Activated T-cell treated with anti-CD3 and anti-CD28 coated beads for 1 hour (primary cell): ENCODE data around the gene GRM2.

Source experiments
- DNase-seq: peaks from one replicate; pipeline ENCODE4 v3.0.0-alpha.2; 2020; ENCODE audit warnings: low read depth

The GRM2 gene

DNA sequence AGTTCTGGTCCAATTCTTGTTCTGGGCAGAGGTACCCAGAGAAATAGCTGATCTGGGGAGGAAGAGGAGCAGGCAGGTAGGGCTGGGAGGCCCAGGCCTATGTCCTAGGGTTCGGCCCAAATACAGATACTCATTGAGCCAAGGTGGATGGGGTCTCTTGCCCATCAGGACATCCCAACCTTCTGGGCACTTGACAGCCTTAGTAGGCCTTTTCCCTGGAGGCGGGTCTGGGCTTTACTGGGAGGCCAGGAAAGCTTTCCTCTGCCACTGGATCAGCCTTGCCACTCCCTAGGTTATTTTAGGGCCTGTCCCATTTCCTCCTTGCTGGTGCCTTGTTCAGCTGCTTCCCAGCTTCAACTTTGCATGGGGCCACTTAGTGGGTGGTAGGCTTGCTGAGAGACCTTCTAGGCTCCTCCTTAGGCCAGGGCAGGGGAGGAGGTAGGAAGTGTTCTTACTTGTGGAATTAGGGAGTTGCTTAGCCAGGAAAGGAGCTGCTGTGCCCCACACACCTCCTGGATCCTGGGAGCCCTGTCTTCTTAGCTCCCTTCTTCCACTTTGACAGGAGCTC is 26.1 kb upstream of the GRM2 start:
- DNase-seq = no peak

DNA sequence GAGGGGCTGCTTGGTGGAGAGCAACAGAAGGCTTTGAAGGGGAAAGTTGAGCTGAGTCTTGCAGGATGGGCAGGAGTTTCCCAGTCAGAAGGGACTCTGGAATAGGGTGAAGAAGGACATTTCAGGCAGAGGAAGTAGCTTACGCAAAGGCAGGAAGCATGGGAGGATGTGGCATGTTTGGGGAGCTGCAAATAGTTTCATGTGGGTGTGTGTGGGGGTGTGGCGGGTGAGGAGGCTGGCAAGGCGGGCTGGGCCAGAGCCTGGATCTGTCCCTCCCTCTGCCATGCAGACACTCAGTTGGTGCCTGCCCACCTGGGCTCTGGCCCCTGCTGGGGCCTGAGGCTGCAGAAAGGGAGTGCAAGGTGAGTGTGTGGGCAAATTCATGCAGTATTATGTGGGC is 25.4 kb upstream of the GRM2 start:
- peak; percentile 32 for DNase-seq

DNA sequence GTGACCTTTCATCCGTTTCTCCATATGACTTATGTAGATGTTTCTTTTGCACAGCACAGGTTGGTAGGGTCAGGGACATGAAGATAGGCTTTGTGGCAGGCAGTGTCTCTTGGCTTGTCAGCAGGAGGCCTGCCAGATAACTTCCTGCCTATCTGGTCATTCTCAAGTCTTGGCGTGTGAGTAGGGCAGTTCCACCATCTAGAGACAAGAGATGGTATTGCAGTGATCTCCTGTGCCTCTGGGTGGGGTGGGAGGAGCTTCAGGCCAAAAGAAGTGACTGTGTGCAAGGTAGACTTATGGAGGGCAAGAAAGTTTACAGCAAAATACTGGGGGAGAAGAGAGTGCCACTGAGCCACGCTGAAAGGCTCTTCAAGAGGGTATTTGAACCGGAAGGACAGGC is 24.8 kb upstream of the GRM2 start:
- DNase-seq = peak; percentile 52

DNA sequence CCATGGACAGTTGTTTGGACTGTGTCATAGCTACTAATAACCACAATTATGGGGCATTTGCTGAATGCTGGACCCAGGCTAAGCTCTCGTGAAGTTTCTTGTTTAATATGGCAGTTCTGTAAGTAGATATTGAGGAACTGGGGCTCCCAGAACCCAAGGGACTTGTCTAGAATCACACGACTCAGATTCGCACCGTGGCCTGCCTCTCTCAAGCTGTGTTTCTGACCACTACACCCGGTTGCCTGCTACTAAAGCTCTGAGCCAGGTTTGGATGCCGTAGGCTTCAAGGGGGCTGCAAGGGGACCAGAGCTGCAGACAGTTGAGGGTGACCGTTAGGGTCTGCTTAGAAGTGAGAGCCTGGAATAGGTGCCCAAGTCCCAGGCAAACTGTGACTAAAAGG is 24.3 kb upstream of the GRM2 start:
- DNase-seq = no peak

DNA sequence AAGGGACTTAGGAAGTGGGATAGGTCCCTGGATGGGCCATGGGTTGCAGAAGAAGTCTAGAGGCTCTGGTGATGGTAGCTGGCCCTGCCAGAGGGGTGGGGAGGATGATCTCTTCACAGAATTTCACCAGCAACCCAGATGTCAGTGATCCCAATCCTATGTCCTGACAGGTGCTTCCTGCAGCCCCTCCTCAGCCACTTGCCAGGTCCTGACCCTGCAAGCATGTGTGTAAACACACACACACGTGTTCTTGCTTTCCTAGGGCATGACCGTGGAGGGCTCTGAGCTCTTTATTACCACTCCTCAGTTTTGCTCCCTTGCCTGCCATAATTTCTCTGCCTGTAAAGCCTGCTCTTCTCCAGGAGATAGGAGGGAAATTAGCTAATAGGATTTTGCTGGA is 23.3 kb upstream of the GRM2 start:
- DNase-seq = no peak

DNA sequence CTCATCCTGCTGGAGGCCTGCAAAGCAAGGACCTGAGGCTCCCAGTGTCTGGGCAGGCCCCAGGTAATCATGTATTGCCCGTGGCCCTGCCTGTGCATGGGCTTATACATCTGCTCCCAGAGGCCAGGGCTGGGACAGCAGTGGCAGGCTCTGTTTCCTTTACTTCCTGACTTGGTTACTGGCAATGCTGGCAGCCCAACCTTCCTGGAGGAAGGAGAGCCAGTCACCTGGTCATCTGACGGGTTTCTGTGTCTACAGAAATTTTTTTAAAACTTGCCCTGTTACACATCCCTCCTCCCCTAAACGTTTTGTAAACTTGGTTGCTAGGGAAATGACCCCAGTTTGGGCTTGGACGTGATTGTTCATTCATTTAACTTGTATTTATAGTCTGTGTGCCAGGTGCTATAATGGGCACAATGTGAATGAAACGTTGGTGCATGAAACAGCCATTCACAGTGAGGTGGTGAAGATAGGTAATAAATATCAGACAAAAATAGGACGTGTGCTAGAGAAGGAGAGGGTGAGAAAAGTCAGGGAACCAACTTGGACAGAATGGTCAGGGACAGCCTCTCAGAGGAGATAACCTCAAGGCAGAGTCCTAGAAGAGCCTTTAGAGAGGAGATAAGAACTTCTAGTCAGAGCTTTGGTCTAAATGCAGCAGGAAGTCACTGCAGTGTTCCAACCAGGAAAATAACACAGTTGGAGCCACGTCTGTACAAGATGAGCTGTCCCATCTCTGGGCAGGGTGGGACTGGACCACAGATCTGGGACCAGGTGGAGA is 21.7 kb upstream of the GRM2 start:
- DNase-seq = no peak

DNA sequence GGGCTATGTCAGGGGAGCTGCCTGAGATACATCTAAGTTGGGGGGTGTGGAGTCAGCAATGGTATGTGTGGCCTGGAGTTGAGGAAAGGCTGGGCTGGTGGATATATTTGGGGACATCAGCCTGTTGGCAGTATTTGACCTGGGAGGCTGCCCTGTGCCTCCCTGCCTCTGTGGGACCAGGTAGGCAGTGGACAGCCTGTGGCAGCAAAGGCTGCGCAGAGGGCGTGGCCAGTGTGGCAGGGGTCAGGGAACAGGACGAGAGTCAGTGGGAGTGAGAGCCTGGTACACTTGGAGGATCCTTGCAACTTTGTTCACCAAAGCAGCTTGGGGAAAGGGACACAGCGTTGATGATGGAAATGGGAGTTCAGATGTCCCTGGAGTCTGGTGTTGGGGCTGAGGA is 20.8 kb upstream of the GRM2 start:
- no peak for DNase-seq

DNA sequence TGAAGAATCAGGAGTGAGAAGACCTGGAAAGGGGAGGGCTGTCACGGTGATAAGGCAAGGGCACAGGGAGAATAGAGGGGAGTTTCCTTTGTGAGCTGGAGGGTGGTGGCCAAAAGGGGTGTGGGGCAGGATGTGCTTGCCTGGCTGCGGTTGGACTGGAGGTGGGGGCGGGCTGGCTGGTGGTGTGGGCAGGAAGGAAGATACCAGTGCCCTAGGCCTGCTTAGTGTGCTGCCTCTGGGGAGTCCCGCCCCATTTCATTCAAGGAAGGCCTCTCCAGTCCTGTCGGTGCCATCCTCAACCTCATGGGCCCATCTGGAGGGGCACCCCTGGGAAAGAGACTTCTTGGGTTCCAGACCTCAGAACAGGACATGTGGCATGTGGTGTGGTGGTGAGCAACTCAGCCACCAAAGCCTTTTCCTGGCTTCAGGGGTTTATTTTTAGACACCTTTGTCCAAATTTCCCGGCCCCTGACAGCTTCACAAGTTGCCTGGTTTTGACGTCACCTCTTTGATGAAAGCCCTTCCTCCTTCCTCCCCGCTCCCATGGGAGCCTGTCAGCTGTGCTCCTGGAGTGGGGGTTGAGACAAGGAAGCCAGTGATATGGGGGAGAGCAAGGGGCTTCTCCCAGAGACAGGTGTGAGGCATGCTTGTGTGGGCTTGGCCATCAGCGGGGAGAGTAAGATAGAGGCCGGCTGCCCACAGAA is 20.2 kb upstream of the GRM2 start:
- DNase-seq = peak; percentile 69

DNA sequence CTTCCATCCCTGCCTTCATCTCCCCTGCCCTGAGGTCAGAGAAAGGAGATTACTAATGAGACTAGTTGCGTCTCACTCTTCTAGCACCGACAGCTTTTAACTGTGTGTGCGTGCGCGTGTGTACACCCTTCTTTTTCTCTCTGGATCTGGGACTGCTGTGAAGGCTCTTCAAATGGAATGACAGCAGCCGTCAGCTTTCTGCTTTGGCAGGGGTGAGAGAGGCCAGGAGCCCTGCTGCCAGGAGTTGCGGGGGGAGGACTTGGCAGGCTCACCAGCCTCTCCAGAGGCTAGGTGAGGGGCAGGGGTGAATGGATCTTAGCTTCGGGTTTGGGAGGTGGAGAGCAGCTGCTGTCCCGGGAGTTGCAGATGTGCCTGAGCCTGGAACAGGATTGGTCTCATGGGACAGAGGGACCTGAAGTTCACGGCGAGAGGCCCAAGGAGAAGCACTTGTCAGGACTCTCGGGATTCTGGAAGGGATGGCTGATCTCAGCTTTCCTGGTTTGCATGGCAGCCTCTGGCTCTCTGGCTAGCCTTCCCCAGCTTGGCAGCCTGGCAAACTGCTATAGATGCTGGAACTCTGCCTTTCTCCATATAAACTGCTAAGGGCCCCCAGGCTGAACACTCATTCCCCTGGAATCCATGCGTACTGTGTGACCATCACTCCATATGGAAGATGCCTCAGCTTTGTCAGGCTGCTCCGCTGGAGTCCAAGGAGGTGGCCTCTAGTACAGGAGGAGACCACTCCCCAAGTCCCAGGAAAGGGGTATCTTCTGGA is 19.2 kb upstream of the GRM2 start:
- no peak for DNase-seq

DNA sequence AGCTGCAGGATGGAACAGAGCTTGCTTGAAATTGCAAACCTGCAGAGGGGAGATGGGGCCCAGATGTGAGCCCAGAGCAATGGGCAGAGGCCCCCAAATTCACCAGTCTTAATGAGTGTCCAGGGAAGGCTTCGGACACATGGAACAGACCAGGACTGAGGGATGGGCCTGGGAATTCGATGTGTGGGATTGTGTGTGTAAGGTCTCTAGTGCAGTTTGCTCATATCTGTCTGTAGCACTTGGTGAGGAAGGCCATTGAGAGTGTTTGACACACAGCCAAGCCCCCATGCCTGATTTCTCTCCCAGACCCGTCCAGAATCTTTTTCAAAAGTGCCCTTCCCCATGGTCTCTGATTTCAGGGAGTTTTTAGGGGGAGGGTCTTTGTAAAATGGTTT is 18.7 kb upstream of the GRM2 start:
- no peak for DNase-seq

DNA sequence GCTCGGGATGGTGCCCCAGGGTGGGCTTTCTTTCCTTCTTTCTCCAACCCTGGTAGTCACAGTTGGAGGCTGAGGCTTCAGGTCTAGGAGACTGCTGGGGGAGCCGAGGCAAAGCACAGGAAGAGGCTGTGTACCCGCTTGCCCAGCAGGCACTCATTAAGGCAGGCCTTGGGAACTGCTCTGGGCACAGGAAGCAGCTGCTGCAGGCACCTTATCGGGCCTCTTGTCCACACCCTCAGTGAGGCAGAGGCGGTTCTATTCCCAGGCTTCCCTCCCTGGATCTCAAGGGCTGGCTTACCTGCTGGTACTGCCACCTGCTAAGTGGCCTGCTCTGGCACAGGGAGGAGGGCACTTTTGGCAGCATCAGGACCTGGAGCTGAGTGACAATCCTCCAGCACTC is 15.8 kb upstream of the GRM2 start:
- DNase-seq = no peak

DNA sequence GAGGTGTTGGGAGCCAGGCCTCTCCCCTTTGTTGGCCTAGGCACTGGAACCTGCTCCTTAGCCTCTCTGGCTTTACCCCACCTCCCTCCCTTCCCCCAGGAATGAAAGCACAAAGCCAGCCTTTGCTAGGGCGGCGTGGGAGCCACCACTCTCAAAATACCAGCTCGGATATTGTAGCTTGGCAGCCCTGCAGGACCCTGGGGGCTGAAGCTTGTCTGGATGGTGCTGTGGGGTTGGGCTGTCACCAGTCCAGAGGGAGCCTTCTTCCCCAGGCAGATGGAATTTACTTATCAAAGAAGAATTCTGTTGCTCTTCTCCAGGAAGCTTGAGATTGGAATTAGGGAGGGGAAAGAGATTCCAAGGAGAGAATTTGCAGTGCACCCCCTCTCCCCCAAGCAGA is 14.9 kb upstream of the GRM2 start:
- DNase-seq = no peak

DNA sequence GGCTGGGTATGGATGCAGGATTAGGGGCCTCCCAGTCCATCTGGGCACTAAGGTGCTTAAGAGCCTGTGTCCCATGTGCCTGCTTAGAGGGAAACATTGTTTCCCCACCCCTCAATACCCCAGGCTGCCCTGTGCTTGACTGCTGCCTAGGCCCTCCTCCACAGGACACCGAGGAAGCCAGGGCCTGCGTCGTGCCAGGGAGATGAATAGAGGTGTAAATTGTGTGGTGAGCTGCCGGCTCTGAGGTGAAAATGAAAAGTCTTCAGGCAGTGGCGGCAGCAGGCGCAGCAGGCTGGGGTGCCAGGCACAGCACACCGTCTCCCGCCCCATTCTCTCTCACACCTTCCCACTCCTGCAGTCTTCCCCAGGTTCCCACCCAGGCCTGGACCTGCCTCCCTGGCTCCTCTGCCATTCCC is 13.9 kb upstream of the GRM2 start:
- no peak for DNase-seq

DNA sequence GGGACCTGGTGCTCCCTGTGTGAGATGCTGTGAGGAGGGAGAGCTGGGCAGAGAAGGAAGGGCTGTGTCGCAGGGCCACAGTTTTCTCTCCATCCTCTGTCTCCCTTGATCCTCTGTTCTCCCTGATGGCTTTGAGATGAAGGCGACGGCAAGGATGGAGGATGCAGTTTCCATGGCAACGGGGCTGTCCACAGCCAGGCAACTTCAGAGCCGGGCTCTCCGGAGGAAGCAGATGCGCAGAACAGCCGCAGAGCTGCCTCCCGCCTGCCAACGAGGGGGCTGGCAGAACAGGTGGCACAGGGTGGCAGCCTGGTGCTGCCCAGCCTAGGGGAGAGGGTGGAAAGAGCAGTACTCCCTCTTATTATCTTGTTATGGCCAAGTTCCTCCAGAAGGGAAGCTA is 9.9 kb upstream of the GRM2 start:
- DNase-seq = no peak

DNA sequence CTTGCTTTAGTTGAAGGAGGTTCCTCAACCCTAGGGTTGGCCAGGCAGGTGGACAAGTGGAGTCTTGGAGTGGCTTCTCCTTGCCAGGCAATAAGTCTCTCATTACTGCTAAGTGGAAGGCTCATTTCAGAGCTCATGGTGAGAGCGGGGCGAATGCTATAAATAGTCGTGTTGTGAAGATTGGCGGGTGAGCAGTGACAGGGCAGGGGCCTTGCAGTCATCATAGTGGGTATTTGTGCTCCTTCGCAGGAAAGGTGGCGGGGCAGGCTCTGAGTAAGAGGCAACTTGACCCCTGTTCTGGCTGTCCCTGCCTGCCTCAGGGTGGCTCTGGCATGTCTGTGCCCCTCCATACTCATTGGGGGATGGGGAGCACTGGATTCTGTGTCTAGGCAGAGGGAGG is 8.7 kb upstream of the GRM2 start:
- no peak for DNase-seq

DNA sequence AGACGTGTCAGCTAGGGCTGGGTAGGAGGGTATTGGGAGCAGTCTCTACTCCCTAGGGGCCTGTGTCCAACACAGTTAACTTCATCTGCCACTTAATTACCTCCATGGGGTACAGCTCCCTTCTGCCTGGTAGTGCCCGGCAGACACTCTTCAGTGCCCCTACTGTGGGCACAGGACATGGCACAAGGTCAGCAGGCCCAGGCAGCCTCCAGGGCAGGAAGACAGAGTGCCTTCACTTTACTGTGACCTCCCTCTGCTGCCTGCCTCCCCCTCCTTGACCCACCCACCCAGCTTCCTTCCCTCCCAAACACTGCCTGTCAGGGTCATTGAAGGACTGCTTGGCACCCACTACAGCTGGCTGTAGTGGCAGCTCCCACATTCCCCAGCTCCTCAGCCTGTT is 6.5 kb upstream of the GRM2 start:
- no peak for DNase-seq

DNA sequence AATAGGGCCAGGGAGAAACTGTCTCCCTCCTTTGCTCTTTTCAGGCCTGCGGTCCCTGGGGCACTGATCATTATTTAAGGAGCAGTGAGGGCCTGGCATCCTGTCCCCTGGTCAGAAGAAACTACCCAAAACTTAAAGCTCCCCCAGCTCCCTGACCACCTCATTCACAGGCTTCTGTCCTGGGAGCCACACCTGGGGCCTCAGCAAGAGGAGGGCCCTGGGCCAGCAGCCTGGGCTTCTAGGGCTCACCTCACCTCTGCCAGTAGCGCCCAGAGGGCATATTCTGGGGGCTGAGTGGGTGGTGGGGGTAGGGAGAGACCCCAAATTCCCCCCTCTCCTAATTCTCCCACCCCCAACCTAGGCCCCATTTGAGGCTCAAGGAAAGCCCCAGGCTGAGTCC is 4.7 kb upstream of the GRM2 start:
- no peak for DNase-seq

DNA sequence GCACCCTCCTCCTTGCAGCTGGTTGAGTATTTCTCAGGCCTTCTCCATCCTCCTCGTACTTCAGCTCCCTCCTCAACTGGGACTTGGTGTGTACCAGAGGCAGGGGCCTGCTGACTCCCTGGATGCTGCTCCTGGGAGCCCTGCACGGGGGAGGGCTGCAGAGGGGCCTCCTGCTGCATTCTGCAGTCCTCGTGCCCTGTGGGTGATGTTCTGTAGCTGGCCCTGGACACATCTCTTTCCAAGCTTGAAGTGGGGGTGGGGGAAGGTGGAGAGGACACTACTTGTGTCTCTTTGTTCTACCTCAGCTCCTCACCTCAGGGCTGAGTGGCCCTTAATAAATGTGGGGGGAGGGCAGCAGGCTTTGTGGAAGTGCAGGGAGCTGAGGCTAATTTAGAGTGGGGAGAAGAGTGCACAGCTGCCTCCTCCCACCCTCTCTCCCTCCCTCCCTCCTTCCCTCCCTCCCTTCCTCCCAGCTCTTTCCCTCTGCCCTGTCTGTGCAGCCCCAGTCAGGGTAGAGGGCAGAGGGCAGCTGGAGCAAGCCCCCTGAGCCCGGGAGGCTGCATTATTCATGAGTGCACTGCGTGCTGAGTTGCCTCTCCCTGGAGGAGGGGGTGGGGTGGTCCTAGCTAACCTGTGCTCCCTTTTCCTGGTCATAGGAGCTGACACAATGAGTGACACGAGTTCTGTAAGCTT is 3.7 kb upstream of the GRM2 start:
- DNase-seq = no peak

DNA sequence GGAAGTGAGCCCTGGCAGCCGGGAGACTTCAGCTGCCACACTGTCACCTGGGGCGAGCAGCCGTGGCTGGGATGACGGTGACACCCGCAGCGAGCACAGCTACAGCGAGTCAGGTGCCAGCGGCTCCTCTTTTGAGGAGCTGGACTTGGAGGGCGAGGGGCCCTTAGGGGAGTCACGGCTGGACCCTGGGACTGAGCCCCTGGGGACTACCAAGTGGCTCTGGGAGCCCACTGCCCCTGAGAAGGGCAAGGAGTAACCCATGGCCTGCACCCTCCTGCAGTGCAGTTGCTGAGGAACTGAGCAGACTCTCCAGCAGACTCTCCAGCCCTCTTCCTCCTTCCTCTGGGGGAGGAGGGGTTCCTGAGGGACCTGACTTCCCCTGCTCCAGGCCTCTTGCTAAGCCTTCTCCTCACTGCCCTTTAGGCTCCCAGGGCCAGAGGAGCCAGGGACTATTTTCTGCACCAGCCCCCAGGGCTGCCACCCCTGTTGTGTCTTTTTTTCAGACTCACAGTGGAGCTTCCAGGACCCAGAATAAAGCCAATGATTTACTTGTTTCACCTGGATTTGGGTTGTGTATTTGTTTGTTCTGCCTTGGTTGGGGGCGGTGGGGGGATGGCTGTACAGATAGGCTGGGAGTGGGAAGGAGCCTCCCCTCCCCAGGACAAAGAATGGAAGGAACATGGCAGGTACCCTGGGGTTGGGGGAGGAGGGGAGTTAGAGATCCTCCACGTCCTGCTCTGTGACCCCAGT is 2.9 kb upstream of the GRM2 start:
- DNase-seq = no peak

DNA sequence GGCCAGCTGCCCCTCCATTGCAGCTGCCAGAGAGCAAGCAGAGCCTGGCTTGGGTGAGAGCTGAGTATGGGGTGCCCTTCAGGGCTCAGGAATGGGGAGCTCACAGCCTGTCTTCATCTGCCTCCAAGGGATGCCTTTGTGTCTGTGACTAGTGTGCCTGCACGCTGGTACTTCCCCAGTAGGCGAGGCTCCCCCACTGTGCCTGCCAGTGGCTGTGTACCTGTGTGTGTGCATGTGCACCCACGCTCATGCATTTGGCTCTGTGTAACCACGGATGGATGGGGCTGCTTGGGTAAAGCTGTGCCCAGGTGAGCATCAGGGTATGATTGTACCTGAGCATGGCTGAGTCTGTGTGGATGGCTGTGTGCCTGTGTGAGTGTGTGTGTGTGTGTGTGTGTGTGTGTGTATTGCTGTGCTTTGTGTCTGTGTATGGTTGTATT is 2.3 kb upstream of the GRM2 start:
- DNase-seq = no peak

DNA sequence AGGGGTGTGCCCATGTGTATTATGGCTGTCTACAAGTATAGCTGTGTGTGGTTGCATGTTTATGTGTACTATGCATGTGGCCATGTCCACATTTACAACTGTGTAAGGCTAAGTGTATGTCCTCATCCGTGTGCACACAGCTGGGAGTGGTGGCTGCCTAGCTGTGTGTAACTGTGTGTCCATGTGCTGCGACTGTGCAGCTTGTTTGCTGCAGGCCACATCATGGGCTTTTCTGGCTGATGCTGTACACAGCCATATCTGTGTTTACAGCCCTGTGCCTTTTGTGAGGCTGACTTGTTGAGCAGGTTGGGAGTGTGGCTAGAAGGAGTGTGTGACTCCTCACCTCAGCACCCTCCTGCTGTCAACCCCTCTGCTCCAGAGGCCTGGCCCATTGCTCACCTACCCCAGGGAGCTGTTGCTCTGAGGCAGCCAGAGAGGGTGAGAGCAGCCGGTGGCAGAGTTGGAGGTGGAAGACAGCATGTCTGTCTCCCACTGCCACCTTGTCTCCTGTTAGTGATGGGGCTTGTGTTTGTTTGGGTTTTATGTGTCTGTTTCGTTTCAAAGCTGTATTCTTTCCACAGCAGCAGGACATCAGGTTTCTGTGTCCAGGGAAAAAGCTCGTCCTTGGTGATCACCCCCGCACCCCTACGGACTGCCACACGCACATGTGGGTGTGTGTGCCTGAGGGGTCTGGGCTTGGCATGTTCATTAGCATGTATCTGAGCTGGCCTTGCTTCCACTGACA is 1.4 kb upstream of the GRM2 start:
- no peak for DNase-seq
